ENCODE results near the gene RBMS3. TPM values are rescaled to one million over a fixed set of nuclear protein-coding genes. Genes with fewer than 3 reads are reported as not detected.
"Not testable (repeated sequence)": the region's sequence is repeated elsewhere in the genome, so short reads cannot be mapped to it uniquely, and the experiment has no call there.

RBMS3 gene
- total RNA-seq, 1 experiment from 2014 or later: 6.5 TPM

- DNase-seq (ENCODE audit: low spot score): no peak
Measured at GRCh38 chr3:29312395-29312794, 31.5 kb downstream of the RBMS3 start.

DNA sequence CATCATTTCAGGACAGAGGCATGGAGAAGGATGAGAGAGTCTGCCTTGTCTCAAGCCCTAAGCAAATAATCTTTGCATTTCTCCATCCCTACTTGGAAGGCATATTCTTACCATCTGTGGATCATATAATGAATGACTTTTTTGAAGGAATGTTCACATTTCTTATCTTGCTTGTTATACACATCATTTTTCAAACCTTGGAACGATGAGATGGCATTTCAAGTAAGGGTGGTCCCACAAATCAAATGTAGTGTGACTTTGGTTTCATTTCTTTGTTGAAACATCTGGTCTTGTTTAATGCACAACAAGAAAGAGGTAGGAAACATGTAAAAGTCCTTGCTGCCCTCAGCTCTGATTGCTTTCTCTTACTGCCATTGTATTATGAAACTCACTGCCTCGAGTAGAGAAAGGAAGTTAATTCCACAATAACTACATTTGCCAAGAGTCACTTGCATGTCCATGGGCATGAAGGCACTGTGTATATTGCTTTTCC, 32.1 kb downstream of the RBMS3 start:
- no peak for DNase-seq (ENCODE audit: low spot score)

GRCh38 chr3:29313981-29314726, 33.3 kb downstream of the RBMS3 start:
- no peak for DNase-seq (ENCODE audit: low spot score)

- DNase-seq (ENCODE audit: low spot score): no peak
Measured at GRCh38 chr3:29314727-29315088, 33.8 kb downstream of the RBMS3 start.

GRCh38 chr3:29317659-29318173, 36.8 kb downstream of the RBMS3 start:
- DNase-seq (ENCODE audit: low spot score): no peak

GRCh38 chr3:29318251-29318650, 37.4 kb downstream of the RBMS3 start:
- DNase-seq (ENCODE audit: low spot score): no peak

DNA sequence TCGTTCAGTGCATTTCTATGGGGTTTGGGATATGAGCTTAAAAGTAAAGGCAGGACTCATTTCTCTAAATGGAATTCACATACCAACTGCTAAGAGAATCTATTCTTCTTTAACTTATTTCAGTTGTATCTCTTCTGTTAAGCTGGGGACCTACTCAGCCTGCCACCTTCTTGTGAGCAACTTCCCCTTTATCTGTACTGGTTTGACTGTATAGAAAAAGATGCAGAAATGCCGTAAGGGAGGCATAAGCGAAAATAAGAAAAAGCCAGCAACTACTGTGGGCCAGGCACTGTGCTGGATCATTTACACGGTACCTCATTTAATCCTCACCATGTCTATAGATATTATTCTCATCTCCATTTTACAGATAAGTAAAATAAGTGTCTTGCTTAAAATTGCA, 38.4 kb downstream of the RBMS3 start:
- DNase-seq (ENCODE audit: low spot score): no peak

DNA sequence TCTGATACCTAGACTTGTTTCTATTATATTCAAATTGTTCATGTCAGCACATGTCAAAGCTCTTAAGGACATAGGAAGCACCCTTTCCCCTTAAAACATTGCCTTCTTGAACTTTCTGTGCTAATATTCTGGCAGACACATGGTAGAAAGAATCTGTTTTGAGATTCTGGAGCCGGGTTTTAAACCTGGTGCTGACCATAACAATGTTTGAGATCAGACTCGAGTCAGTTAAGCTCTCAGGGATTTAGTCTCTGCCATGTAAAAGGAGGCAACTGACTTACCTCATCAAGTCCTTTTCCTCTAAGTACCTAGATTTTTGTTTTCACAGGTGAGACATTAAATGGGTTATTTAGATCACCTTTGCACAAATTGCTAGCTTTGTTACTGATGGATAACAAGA, 38.9 kb downstream of the RBMS3 start:
- DNase-seq (ENCODE audit: low spot score): no peak

GRCh38 chr3:29322586-29322985, 41.7 kb downstream of the RBMS3 start:
- DNase-seq (ENCODE audit: low spot score): no peak

DNA sequence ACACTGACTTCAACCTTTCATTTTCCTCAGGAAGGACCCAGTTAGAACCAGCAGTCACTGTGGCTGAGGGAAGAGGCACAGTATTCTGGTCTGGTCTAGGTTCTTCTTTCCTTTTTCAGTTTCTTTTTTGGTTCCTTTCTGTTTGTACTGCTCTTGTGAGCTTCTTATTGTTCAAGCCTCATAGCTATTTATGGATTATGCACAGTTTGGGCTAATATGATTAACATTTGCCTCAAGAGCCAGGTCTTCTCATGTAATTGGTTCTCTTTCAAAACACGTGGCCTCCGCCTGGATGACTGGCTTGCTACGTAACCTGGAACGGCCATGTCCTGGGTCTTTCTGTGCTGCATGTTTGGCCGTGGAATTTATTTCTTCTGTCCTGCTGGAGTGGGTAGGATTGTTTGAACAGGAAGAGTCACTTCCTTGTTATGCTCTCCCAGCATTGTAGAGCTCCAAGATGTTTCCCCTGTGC, 43.3 kb downstream of the RBMS3 start:
- DNase-seq (ENCODE audit: low spot score): no peak

- DNase-seq (ENCODE audit: low spot score): not testable (repeated sequence)
Measured at GRCh38 chr3:29326540-29326939, 45.7 kb downstream of the RBMS3 start.

DNA sequence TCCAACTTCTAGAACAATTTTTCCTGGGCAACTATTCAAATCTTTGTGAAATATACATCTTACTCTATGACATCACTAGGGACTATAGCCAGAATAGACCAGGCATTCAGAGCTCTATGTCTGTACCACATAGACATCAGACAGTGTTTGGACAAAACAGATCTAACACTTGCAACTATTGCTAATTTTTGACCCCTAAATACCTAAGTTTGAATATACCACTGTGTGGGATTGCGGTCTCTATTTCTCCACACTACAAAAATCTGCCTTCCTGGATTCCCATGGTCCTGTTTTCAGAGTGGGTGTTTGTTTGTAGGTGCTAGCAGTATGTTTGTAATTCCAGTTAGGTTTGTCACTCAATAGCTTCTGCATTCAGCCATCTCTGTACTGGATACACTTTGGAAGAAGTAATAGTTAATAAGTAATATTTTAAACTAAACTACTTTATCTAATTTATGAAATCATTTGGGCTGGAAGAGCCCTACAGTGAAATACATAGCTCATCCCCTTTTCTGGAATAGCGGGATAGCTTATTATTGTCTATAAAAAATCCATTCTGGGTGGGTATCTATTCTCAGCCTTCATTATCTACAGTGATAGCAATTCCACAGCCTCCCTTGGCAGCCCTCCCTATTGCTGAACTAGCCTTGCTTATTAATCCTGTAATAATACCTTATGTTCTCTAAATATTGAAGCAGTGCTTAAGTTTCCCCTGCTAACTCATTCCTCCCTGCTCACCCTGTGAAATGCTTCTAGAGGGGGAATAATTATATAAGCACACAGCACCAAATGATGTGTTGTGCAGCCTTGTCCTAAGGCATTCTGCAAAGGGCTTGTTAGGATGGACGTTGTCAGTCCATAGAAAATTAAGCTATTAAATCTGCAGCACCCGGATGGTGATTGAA, 49.4 kb downstream of the RBMS3 start:
- DNase-seq (ENCODE audit: low spot score): no peak

DNA sequence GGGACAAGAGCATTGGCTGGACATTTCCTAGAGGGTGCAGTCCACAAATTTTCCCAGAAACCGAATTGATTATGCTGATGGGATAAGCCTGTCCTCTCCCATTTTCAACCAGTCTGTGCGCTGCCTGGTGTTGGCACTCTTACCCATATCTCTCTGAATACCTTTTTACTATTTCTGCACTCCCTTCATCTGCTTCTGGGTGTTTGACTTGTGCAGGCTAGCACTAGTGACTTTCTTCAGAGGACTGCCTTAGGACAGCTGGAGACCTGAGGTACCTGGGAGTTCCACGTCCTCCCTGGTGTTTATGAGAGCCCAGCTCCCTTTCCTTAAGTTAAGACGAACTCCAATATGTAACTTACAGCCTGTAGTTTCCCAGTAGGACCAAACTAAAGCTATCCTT, 50.2 kb downstream of the RBMS3 start:
- no peak for DNase-seq (ENCODE audit: low spot score)

DNA sequence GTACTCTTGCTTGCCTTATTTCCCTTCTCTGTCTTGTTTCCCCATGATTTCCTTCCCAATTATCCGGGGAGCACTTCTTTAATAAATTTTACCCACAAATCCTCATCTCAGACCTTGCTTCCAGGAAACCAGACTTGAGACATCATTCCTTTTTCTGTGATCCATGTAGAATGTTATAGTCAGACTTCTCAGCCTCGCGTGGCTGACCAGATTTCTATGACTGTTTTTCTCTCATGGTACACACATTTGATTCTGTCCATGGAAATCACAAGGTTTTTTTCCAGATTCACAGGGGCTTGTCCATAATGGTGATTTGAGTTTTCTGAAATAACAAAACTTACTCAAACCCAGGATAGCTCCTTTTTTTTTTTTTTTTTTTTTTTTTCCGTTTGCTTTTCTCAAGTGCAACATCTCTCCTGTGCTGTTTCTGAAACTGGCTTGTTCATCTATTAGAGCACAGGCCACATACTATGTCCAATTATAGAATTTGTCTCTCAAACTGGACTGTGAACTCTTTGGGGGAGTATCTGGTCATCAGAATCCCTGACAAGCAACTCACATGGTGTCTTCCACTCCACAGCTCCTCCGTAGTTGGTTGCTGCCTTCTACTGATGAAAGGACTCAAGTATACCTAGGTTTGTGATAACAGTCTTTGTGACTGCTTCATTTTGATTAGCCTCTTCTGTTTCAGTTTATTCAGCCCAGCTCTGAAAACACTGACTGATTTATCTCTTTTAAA, 50.8 kb downstream of the RBMS3 start:
- DNase-seq (ENCODE audit: low spot score): no peak

- DNase-seq (ENCODE audit: low spot score): no peak
Measured at GRCh38 chr3:29332195-29332637, 51.3 kb downstream of the RBMS3 start.

DNA sequence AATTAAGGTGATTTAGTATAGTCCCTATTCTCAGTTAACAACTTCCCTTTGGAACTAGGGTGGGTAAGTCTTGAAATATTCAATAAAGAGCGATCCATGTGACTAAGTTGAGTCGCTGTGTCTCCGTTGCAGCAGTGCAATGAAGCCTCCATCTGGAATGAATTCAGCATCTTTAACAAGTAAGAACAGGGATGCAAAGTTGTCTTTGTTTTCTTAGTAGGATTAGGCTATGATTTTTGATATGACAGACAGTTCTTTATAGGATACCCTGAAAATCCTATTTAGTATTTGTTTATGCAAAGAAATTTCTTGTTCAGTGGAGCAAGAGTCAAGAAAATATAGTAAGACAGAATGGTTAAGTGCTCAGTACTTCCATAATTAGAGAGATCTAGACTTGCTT, 52.7 kb downstream of the RBMS3 start:
- no peak for DNase-seq (ENCODE audit: low spot score)

DNA sequence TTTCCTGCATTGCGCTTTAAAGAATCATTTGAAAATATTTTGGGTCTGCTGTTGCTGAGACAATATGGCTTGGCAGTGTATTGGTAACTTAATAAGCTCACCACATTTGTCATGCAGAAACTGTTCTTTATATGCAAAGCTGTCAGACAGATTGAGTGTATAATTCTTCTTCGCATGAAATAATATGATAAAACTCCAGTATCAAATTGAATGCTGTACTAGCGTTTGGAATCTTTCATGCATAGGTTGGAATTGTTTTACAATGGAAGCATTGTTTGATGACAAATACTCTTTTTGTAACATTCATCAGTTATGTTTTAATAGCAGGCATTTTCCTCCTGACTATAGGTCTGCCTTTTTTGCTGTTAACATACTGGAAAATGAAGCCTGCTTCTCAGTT, 53.8 kb downstream of the RBMS3 start:
- DNase-seq (ENCODE audit: low spot score): no peak

GRCh38 chr3:29335438-29335837, 54.6 kb downstream of the RBMS3 start:
- peak; percentile 93 for DNase-seq (ENCODE audit: low spot score)

GRCh38 chr3:29335943-29336342, 55.1 kb downstream of the RBMS3 start:
- no peak for DNase-seq (ENCODE audit: low spot score)

DNA sequence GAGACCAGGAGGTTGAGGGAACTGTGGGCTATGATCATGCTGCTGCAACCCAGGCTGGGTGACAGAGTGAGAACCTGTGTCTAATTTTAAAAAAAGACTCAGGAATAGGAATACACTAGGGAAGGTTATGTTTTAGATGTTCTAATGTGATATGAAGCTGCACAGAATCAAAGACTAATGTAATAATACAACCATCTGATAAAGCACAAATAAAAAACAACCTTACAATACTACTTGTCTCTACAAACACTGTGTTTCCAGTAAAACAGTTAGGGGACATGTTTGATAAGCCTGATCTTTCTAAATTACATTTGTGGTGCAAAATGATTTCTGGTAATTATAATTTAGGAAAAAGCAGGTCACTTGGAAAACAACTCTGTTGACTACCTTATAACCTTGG, 56.7 kb downstream of the RBMS3 start:
- no peak for DNase-seq (ENCODE audit: low spot score)

GRCh38 chr3:29338377-29338776, 57.5 kb downstream of the RBMS3 start:
- DNase-seq (ENCODE audit: low spot score): no peak

All from H4 (cell line).